GM23248 (cell line): Measurements from ENCODE around the gene ZIC4.

Experiments used
- EZH2 ChIP-seq: fragments of 200-600 bp; sonication (generic); IDR thresholded peaks from 2 replicates; pipeline ENCODE4 v1.6.1; 2018; ENCODE audit warnings: antibody characterized with exemption, mild to moderate bottlenecking; ENCODE audit not compliant: insufficient read depth, poor library complexity, severe bottlenecking
- EZH2phosphoT487 ChIP-seq: fragments of 200-600 bp; sonication (generic); IDR thresholded peaks from 2 replicates; pipeline ENCODE4 v1.6.1; 2018; ENCODE audit warnings: antibody characterized with exemption, moderate library complexity, mild to moderate bottlenecking, low read depth; ENCODE audit not compliant: insufficient read depth

DNA sequence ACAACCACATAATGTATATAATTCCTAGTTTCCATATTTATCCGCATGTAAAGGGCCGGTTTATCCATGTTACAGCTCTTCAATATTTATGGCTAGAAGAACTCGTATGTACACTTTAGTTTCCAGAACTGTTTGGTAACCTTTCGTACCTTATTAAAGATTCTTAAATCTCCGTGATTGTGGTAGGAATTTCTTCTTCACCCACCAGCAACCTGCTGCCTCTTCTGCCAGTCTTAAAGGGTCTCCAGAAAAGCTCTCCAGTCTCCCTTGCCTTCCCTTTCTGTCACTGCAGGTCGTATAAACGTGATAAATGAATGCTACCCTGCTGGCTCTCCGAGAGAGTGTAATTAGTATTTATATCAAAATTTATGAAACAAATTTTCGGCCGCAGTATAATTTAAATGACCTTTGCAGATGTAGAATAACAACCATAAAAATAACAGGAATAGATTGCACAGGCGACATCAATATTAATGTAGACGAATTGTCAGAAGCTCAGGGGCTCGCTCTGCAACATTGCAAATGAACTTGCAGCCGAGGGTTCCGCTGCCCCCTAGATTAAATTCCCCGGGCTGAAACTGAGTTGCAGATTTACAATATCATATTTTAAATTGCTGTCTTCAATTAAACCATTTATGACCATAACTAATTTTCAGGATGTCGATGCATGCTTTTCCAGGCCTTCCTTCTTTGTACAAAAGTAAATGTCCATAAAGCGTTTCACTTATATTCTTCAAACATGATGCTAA lies 8.2 kb upstream of the ZIC4 start:
- no peak for TF ChIP-seq EZH2
- no peak for TF ChIP-seq EZH2phosphoT487
